UCSD-AML1 (cell line): ENCODE results near the gene BAHCC1.
"Not testable (repeated sequence)": the region's sequence is repeated elsewhere in the genome, so short reads cannot be mapped to it uniquely, and the experiment has no call there.

ENCODE experiments used
- DNase-seq: peaks from one replicate; lab custom pipeline; 2025; ENCODE audit not compliant: unreplicated experiment; lab: John Stamatoyannopoulos, UW

BAHCC1 gene

GRCh38 chr17:81425716-81426392 lies 30.6 kb downstream of the BAHCC1 start:
- DNase-seq = not testable (repeated sequence)

GRCh38 chr17:81426393-81427172 lies 31.3 kb downstream of the BAHCC1 start:
- no peak for DNase-seq

- DNase-seq = no peak
These were observed 32.2 kb downstream of the BAHCC1 start for GRCh38 chr17:81427173-81428120.

GRCh38 chr17:81428121-81428515 lies 32.9 kb downstream of the BAHCC1 start:
- DNase-seq = peak; percentile 45

GRCh38 chr17:81428516-81428915 lies 33.3 kb downstream of the BAHCC1 start:
- DNase-seq = no peak

GRCh38 chr17:81428948-81429774 lies 33.9 kb downstream of the BAHCC1 start:
- DNase-seq = no peak

- DNase-seq = no peak
These were observed 34.7 kb downstream of the BAHCC1 start for GRCh38 chr17:81429821-81430551.

- no peak for DNase-seq
These were observed 36.6 kb downstream of the BAHCC1 start for GRCh38 chr17:81431545-81432482.

GRCh38 chr17:81432941-81433340 lies 37.7 kb downstream of the BAHCC1 start:
- DNase-seq = no peak

- no peak for DNase-seq
These were observed 38.4 kb downstream of the BAHCC1 start for GRCh38 chr17:81433656-81434055.

GRCh38 chr17:81434072-81434471 lies 38.8 kb downstream of the BAHCC1 start:
- no peak for DNase-seq

GRCh38 chr17:81434681-81435417 lies 39.6 kb downstream of the BAHCC1 start:
- DNase-seq = no peak

- DNase-seq = no peak
These were observed 40.5 kb downstream of the BAHCC1 start for GRCh38 chr17:81435652-81436293.

GRCh38 chr17:81436294-81436849 lies 41.1 kb downstream of the BAHCC1 start:
- DNase-seq = no peak

- no peak for DNase-seq
These were observed 42.0 kb downstream of the BAHCC1 start for GRCh38 chr17:81437191-81437651.

GRCh38 chr17:81438007-81438659 lies 42.9 kb downstream of the BAHCC1 start:
- no peak for DNase-seq

GRCh38 chr17:81438688-81439087 lies 43.4 kb downstream of the BAHCC1 start:
- DNase-seq = peak; percentile 46
